Mesodermal cell (in vitro differentiated cells): ENCODE measurements around the gene MEX3D.

Experiments
- H3K27ac ChIP-seq: 2 replicates; pipeline ENCODE4 v1.7.0; 2013; ENCODE audit warnings: mild to moderate bottlenecking, low read depth, low read length, moderate library complexity; ENCODE audit not compliant: severe bottlenecking
- H3K36me3 ChIP-seq: 2 replicates; pipeline ENCODE4 v1.7.1; 2013; ENCODE audit warnings: mild to moderate bottlenecking, low read length, moderate library complexity; ENCODE audit not compliant: control insufficient read depth, insufficient read depth
- H3K4me1 ChIP-seq: one replicate; pipeline ENCODE4 v1.7.1; 2013; ENCODE audit warnings: mild to moderate bottlenecking, low read length; ENCODE audit not compliant: insufficient read depth, control insufficient read depth, poor library complexity, severe bottlenecking
- H3K4me3 ChIP-seq: 2 replicates; pipeline ENCODE4 v1.7.0; 2013; ENCODE audit warnings: low read length, control low read depth, mild to moderate bottlenecking; ENCODE audit not compliant: insufficient read depth, poor library complexity, severe bottlenecking; ENCODE audit errors: extremely low read depth
- H3K9me3 ChIP-seq: 2 replicates; pipeline ENCODE4 v1.7.1; 2013; ENCODE audit warnings: mild to moderate bottlenecking, low read length, moderate library complexity; ENCODE audit not compliant: control insufficient read depth
- WGBS, 2 experiments: methylation state at CpG; one replicate each; pipeline ENCODE4 v1.1.5; 2013; ENCODE audit warnings: missing lambda C conversion rate in 2 of 2; ENCODE audit not compliant: insufficient coverage in 2 of 2; 5-methylcytosine and 5-hydroxymethylcytosine counted together

The MEX3D gene

GRCh38 chr19:1609680-1610474, 41.8 kb upstream of the MEX3D start:
- Histone ChIP-seq H3K4me1 (peaks cover 3% of the 10 kb centered on the region), H3K9me3 (no peaks in the 10 kb centered on the region), H3K4me3 (no peak overlapping the region), H3K27ac (no peak overlapping the region), H3K36me3 (peaks cover 54% of the 10 kb centered on the region)
- 95 to 96% methylated on average over 14 of the region's 16 CpGs for WGBS, 2 experiments

- Histone ChIP-seq H3K27ac (no peak overlapping the region), H3K4me1 (no peaks in the 10 kb centered on the region), H3K36me3 (peaks cover 46% of the 10 kb centered on the region), H3K4me3 (no peak overlapping the region), H3K9me3 (no peaks in the 10 kb centered on the region)
- 86 to 89% methylated on average over 9 to 10 of the region's 10 CpGs for WGBS, 2 experiments
These were observed 40.9 kb upstream of the MEX3D start for GRCh38 chr19:1609103-1609396.

GRCh38 chr19:1608359-1609102, 40.4 kb upstream of the MEX3D start:
- no peaks in the 10 kb centered on the region for H3K4me1 ChIP-seq
- H3K4me3 ChIP-seq, result no peak overlapping the region
- no peak overlapping the region for H3K27ac ChIP-seq
- peaks cover 45% of the 10 kb centered on the region for H3K36me3 ChIP-seq
- WGBS, 2 experiments, result 91 to 95% methylated on average over 21 to 23 of the region's 23 CpGs
- H3K9me3 ChIP-seq, result no peaks in the 10 kb centered on the region

DNA sequence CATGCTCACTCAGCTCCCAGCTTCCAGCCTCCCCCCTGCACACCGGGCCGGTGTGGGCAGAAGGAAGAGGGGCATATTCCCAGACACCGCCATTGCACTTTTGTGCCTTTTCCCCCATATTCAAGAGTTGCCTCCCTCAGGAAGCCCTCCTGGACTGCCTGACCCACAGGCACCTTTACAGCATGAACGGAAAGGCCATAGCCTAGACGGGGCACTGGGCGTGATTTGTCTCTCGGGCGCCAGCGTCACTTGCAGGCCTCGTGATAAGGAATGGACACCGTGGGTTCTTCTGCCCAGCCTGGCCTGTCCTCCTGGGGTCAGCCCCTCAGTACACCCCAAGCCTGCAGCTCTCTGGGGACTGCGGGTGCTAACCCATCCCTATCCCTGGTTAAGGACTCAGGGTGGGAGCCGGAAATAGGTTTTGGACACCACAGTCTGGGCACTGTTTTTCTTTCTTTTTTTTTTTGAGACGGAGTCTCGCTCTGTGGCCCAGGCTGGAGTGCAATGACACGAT, 38.1 kb upstream of the MEX3D start:
- Histone ChIP-seq H3K4me1 (no peaks in the 10 kb centered on the region), H3K9me3 (no peaks in the 10 kb centered on the region), H3K36me3 (peaks cover 44% of the 10 kb centered on the region), H3K4me3 (peak overlapping the region; percentile 94), H3K27ac (peak overlapping the region; percentile 94)
- 55 to 61% methylated on average over 15 of the region's 16 CpGs for WGBS, 2 experiments

GRCh38 chr19:1605236-1606137, 37.4 kb upstream of the MEX3D start, which contains the start of gene UQCR11:
Gene UQCR11 (minus strand): TSS chr19:1605462. CDS start chr19:1605409, 53 bp downstream.
- no peaks in the 10 kb centered on the region for H3K4me1 ChIP-seq
- H3K9me3 ChIP-seq, result no peaks in the 10 kb centered on the region
- 0% methylated on average over 56 to 58 of the region's 79 CpGs for WGBS, 2 experiments
- H3K4me3 ChIP-seq, result peak within 1 kb of the TSS; percentile 94
- peaks cover 40% of the 10 kb centered on the region for H3K36me3 ChIP-seq
- H3K27ac ChIP-seq, result peak within 1 kb of the TSS; percentile 94

GRCh38 chr19:1602091-1602707, 34.1 kb upstream of the MEX3D start:
- peaks cover 52% of the 10 kb centered on the region for H3K36me3 ChIP-seq
- H3K27ac ChIP-seq, result no peak overlapping the region
- no peak overlapping the region for H3K4me3 ChIP-seq
- no peaks in the 10 kb centered on the region for H3K9me3 ChIP-seq
- WGBS, 2 experiments, result 98 to 99% methylated on average over 8 to 17 of the region's 21 CpGs
- no peaks in the 10 kb centered on the region for H3K4me1 ChIP-seq

DNA sequence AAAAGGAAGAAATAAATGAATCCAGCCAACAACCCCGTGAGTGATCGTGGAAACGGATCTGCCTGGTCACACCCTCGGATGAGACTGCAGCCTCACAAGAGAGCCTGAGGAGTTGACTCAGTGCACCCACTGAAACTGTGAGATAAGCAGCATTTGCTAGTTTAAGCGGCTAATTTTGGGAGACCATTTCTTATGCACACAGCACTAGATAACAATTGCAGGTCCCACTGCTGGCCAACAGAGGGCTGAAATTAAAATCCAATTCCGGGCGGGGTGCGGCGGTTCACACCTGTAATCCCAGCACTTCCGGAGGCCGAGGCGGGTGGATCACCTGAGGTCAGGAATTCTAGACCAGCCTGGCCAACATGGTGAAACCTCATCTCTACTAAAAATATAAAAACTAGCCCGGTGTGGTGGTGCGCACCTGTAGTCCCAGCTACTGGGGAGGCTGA, 33.5 kb upstream of the MEX3D start:
- Histone ChIP-seq H3K9me3 (no peaks in the 10 kb centered on the region), H3K4me3 (no peak overlapping the region), H3K36me3 (peaks cover 57% of the 10 kb centered on the region), H3K4me1 (no peaks in the 10 kb centered on the region), H3K27ac (no peak overlapping the region)
- 90 to 98% methylated on average over 14 of the region's 14 CpGs for WGBS, 2 experiments

DNA sequence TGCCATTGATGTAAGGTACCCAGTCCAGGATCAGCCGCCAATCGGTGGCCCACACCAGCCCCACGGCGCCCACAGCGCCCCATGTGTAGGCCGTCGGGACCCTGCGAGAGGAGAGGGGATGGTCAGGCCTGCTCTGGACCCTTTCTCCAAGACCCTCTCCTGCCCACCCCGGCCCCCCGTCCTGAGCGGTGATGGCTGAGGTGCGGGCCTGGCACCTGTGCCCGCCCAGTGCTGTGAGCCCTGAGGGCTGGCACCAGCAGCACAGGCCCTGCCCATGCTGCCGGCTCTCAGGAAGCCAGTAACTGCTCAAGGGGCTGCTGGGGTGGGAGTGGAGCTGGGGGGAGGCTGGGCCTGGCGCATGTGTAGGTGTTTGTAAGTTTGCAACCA, 31.3 kb upstream of the MEX3D start:
- H3K27ac ChIP-seq, result no peak overlapping the region
- 98 to 99% methylated on average over 14 to 15 of the region's 15 CpGs for WGBS, 2 experiments
- H3K9me3 ChIP-seq, result no peaks in the 10 kb centered on the region
- peaks cover 66% of the 10 kb centered on the region for H3K36me3 ChIP-seq
- no peaks in the 10 kb centered on the region for H3K4me1 ChIP-seq
- H3K4me3 ChIP-seq, result no peak overlapping the region

- H3K9me3 ChIP-seq, result no peaks in the 10 kb centered on the region
- WGBS, 2 experiments, result 94 to 95% methylated on average over 17 to 18 of the region's 20 CpGs
- no peak overlapping the region for H3K4me3 ChIP-seq
- H3K36me3 ChIP-seq, result peaks cover 66% of the 10 kb centered on the region
- H3K27ac ChIP-seq, result no peak overlapping the region
- no peaks in the 10 kb centered on the region for H3K4me1 ChIP-seq
These were observed 30.8 kb upstream of the MEX3D start for GRCh38 chr19:1598777-1599459.

DNA sequence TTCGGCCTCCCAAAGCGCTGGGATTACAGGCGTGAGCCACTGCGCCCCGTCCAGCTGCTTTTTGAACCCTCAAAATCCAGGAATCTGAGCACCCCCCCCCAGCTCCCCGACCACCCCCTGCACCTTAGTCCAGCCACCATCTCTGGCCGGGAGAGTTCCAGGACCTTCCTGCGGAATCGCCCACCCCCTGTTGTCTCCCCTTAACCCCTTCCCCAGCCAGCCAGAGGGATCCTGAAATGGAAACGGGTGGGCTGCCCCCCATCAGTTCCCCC, 25.3 kb upstream of the MEX3D start:
- Histone ChIP-seq H3K27ac (no peak overlapping the region), H3K4me1 (peaks cover 6% of the 10 kb centered on the region), H3K4me3 (peak overlapping the region; percentile 43), H3K36me3 (peaks cover 27% of the 10 kb centered on the region), H3K9me3 (no peaks in the 10 kb centered on the region)
- WGBS, 2 experiments, result 92% methylated on average over 6 to 7 of the region's 10 CpGs
